PC-3 (cell line): Measurements from ENCODE around the gene ALKBH3. TPM values are rescaled to one million over a fixed set of nuclear protein-coding genes. Genes with fewer than 3 reads are reported as not detected.

Source experiments
- ATAC-seq: fragments of 200-7000 bp; cut with Tn5 transposase; 2 replicates; pipeline ENCODE4 v1.9.1; 2020; ENCODE audit warnings: mild to moderate bottlenecking, moderate library complexity
- BruUV-seq: library from RNA; stranded (reverse); fragments of 400-500 nt; replicated peaks from 2 replicates; lab custom pipeline; 2021; lab: Mats Ljungman, UMichigan
- CTCF ChIA-PET: fragments of 300-600 bp; sonication (Branson Sonifier 250); formaldehyde crosslinking; loops from one replicate; lab custom pipeline; 2022; ENCODE audit warnings: antibody characterized with exemption; lab: Charles Lee
- POLR2A ChIA-PET: fragments of 300-600 bp; sonication (Branson Sonifier 250); formaldehyde crosslinking; loops from one replicate; lab custom pipeline; 2022; ENCODE audit warnings: antibody characterized with exemption; ENCODE audit not compliant: unreplicated experiment; lab: Charles Lee
- DNase-seq: peaks from one replicate; pipeline ENCODE4 v3.0.0-alpha.2; 2015
- H2AFZ ChIP-seq: fragments of 300-600 bp; sonication (generic); 2 replicates; pipeline ENCODE4 v1.6.0; 2016; ENCODE audit warnings: antibody characterized with exemption, low read length
- H3F3A ChIP-seq: fragments of 300-600 bp; sonication (generic); one replicate; pipeline ENCODE4 v1.6.0; 2017; ENCODE audit warnings: antibody characterized with exemption, low read length, control low read depth, mild to moderate bottlenecking; ENCODE audit not compliant: unreplicated experiment
- H3K27ac ChIP-seq: fragments of 300-600 bp; sonication (generic); 2 replicates; pipeline ENCODE4 v1.5.1; 2016; ENCODE audit warnings: mild to moderate bottlenecking, low read length
- H3K27me3 ChIP-seq: fragments of 300-600 bp; sonication (generic); 2 replicates; pipeline ENCODE4 v1.6.1; 2016; ENCODE audit warnings: low read length, mixed read lengths
- H3K36me3 ChIP-seq: fragments of 300-600 bp; sonication (generic); 2 replicates; pipeline ENCODE4 v1.6.1; 2016; ENCODE audit warnings: low read depth, mixed run types, low read length, mixed read lengths
- H3K4me1 ChIP-seq: fragments of 300-600 bp; sonication (generic); 2 replicates; pipeline ENCODE4 v1.5.1; 2016; ENCODE audit warnings: low read length; ENCODE audit not compliant: insufficient read depth
- H3K4me2 ChIP-seq: fragments of 300-600 bp; sonication (generic); 2 replicates; pipeline ENCODE4 v1.6.0; 2016; ENCODE audit warnings: low read length
- H3K4me3 ChIP-seq: fragments of 300-600 bp; sonication (generic); 2 replicates; pipeline ENCODE4 v1.5.1; 2016; ENCODE audit warnings: mild to moderate bottlenecking, low read length, mixed read lengths
- H3K79me2 ChIP-seq: fragments of 300-600 bp; sonication (generic); 2 replicates; pipeline ENCODE4 v1.6.1; 2017; ENCODE audit warnings: low read length, mixed read lengths
- H3K9ac ChIP-seq: fragments of 300-600 bp; sonication (generic); 2 replicates; pipeline ENCODE4 v1.6.0; 2016; ENCODE audit warnings: mild to moderate bottlenecking, low read length
- H3K9me2 ChIP-seq: fragments of 300-600 bp; sonication (generic); replicated peaks from 2 replicates; pipeline ENCODE4 v1.6.1; 2016; ENCODE audit warnings: mixed run types, low read length, mixed read lengths
- H3K9me3 ChIP-seq: fragments of 300-600 bp; sonication (generic); 2 replicates; pipeline ENCODE4 v1.6.1; 2016; ENCODE audit warnings: low read length, mixed read lengths
- H4K20me1 ChIP-seq: fragments of 300-600 bp; sonication (generic); 2 replicates; pipeline ENCODE4 v1.6.1; 2016; ENCODE audit warnings: low read length, mixed read lengths
- CTCF ChIP-seq: fragments of 300-600 bp; sonication (generic); conservative IDR thresholded peaks from 2 replicates; pipeline ENCODE4 v1.5.1; 2017; ENCODE audit warnings: antibody characterized with exemption, low read depth, mild to moderate bottlenecking, low read length
- EZH2 ChIP-seq: fragments of 300-600 bp; sonication (generic); IDR thresholded peaks from one replicate; pipeline ENCODE4 v1.6.1; 2017; ENCODE audit warnings: antibody characterized with exemption, mild to moderate bottlenecking, low read length; ENCODE audit not compliant: unreplicated experiment
- EZH2phosphoT487 ChIP-seq: fragments of 300-600 bp; sonication (generic); IDR thresholded peaks from 2 replicates; pipeline ENCODE4 v1.6.1; 2018; ENCODE audit warnings: mild to moderate bottlenecking, antibody characterized with exemption, low read length, borderline replicate concordance
- intact Hi-C: fragments of 100-400 bp; cut with micrococcal nuclease; formaldehyde crosslinking; loops from 2 replicates; pipeline ENCODE4 v1.9.0; 2023
- total RNA-seq: library from RNA; depleted of rRNA; stranded (reverse); fragments of >200 nt; gene quantifications from 2 replicates; pipeline ENCODE4 v1.2.3, GENCODE V29; 2014

ALKBH3 gene
- total RNA-seq, 1 experiment from 2014 or later, result 55.5 TPM

- intact Hi-C loops, result no loop called here
- Histone ChIP-seq H3K79me2 (no peaks in the 10 kb centered on the region), H3K27ac (no peak overlapping the region), H3K4me2 (no peak overlapping the region), H4K20me1 (no peaks in the 10 kb centered on the region), H3K27me3 (no peaks in the 10 kb centered on the region), H3K9me2 (no peaks in the 10 kb centered on the region), H2AFZ (no peak overlapping the region), H3K4me3 (no peak overlapping the region), H3F3A (no peaks in the 10 kb centered on the region), H3K36me3 (no peaks in the 10 kb centered on the region), H3K4me1 (peaks cover 7% of the 10 kb centered on the region; the same call in 1 of the 2 replicates), H3K9me3 (no peaks in the 10 kb centered on the region), H3K9ac (no peak overlapping the region)
- ChIA-PET POLR2A (no interaction called here), CTCF (interaction anchor here (0.7 kb wide), 1 partner anchor 36 kb away, joined by 3 read pairs; no protein-coding TSS in a partner anchor)
- no peak for ATAC-seq
- BruUV-seq, result no TSS peak
- TF ChIP-seq CTCF (no peak), EZH2phosphoT487 (no peak), EZH2 (no peak)
- no peak for DNase-seq
Measured at GRCh38 chr11:43866969-43867368, 13.7 kb upstream of the ALKBH3 start.

GRCh38 chr11:43868852-43869567 lies 11.6 kb upstream of the ALKBH3 start:
- intact Hi-C loops, result no loop called here
- peak; percentile 73 for ATAC-seq
- TF ChIP-seq EZH2 (no peak), EZH2phosphoT487 (no peak), CTCF (no peak)
- DNase-seq, result peak; percentile 39
- Histone ChIP-seq H4K20me1 (no peaks in the 10 kb centered on the region), H3K4me3 (no peak overlapping the region), H3K36me3 (no peaks in the 10 kb centered on the region), H3K9me2 (no peaks in the 10 kb centered on the region), H3K27me3 (peaks cover 18% of the 10 kb centered on the region), H3F3A (no peaks in the 10 kb centered on the region), H3K27ac (no peak overlapping the region), H3K9me3 (no peaks in the 10 kb centered on the region), H3K4me2 (peak overlapping the region; percentile 14), H3K79me2 (no peaks in the 10 kb centered on the region), H3K4me1 (peaks cover 7% of the 10 kb centered on the region; the same call in 1 of the 2 replicates), H3K9ac (no peak overlapping the region), H2AFZ (no peak overlapping the region)
- ChIA-PET CTCF (no interaction called here), POLR2A (interaction anchor here (0.6 kb wide), 1 partner anchor 38 kb away, joined by 4 read pairs; no protein-coding TSS in a partner anchor)
- BruUV-seq, result no TSS peak

GRCh38 chr11:43871051-43871450 lies 9.6 kb upstream of the ALKBH3 start:
- H2AFZ ChIP-seq, result no peak overlapping the region
- H3F3A ChIP-seq, result no peaks in the 10 kb centered on the region
- no peaks in the 10 kb centered on the region for H3K79me2 ChIP-seq
- H3K4me1 ChIP-seq, result peaks cover 7% of the 10 kb centered on the region; the same call in 1 of the 2 replicates
- ATAC-seq, result no peak
- TF ChIP-seq EZH2, result no peak
- no peak for TF ChIP-seq CTCF
- no peak for TF ChIP-seq EZH2phosphoT487
- DNase-seq, result no peak
- H4K20me1 ChIP-seq, result no peaks in the 10 kb centered on the region
- H3K9ac ChIP-seq, result no peak overlapping the region
- H3K9me2 ChIP-seq, result no peaks in the 10 kb centered on the region
- no TSS peak for BruUV-seq
- intact Hi-C loops, result no loop called here
- POLR2A ChIA-PET, result no interaction called here
- H3K9me3 ChIP-seq, result no peaks in the 10 kb centered on the region
- no peak overlapping the region for H3K4me3 ChIP-seq
- no peak overlapping the region for H3K27ac ChIP-seq
- H3K36me3 ChIP-seq, result no peaks in the 10 kb centered on the region
- H3K27me3 ChIP-seq, result peaks cover 18% of the 10 kb centered on the region
- no peak overlapping the region for H3K4me2 ChIP-seq
- CTCF ChIA-PET, result no interaction called here
